Neural cell (in vitro differentiated cells): ENCODE data around the gene PHACTR3.

ENCODE experiments used
- EP300 ChIP-seq: fragments of 450-650 bp; conservative IDR thresholded peaks from 2 replicates; pipeline ENCODE4 v1.6.1; 2014; ENCODE audit warnings: antibody characterized with exemption, mild to moderate bottlenecking, moderate library complexity; ENCODE audit not compliant: poor library complexity, severe bottlenecking
- EZH2 ChIP-seq: fragments of 200-600, 300-800 bp; shearing (Covaris generic), sonication (generic); IDR thresholded peaks from 2 replicates; pipeline ENCODE4 v1.6.1; 2014; ENCODE audit warnings: antibody characterized with exemption, low read length, borderline replicate concordance, mild to moderate bottlenecking; ENCODE audit not compliant: insufficient read depth, poor library complexity, severe bottlenecking
- POLR2AphosphoS5 ChIP-seq: IDR thresholded peaks from 2 replicates; pipeline ENCODE4 v1.6.1; 2012
- RAD21 ChIP-seq: fragments of 450-650 bp; conservative IDR thresholded peaks from 2 replicates; pipeline ENCODE4 v1.6.1; 2014; ENCODE audit warnings: antibody characterized with exemption, mild to moderate bottlenecking, moderate library complexity
- SMC3 ChIP-seq: fragments of 450-650 bp; conservative IDR thresholded peaks from 2 replicates; pipeline ENCODE4 v1.6.1; 2014; ENCODE audit warnings: antibody characterized with exemption, mild to moderate bottlenecking, moderate library complexity; ENCODE audit not compliant: poor library complexity
- TAF1 ChIP-seq: IDR thresholded peaks from 2 replicates; pipeline ENCODE4 v1.6.1; 2012; ENCODE audit warnings: low read depth
- TF ChIP-seq, protein P1 (sequence below): IDR thresholded peaks from 2 replicates; pipeline ENCODE4 v1.6.1; 2012; ENCODE audit warnings: borderline replicate concordance
- TF ChIP-seq, protein P2 (sequence below): fragments of 450-650 bp; IDR thresholded peaks from 2 replicates; pipeline ENCODE4 v1.5.1; 2014; ENCODE audit warnings: antibody characterized with exemption, mild to moderate bottlenecking, moderate library complexity; ENCODE audit not compliant: poor library complexity, severe bottlenecking

DNA sequence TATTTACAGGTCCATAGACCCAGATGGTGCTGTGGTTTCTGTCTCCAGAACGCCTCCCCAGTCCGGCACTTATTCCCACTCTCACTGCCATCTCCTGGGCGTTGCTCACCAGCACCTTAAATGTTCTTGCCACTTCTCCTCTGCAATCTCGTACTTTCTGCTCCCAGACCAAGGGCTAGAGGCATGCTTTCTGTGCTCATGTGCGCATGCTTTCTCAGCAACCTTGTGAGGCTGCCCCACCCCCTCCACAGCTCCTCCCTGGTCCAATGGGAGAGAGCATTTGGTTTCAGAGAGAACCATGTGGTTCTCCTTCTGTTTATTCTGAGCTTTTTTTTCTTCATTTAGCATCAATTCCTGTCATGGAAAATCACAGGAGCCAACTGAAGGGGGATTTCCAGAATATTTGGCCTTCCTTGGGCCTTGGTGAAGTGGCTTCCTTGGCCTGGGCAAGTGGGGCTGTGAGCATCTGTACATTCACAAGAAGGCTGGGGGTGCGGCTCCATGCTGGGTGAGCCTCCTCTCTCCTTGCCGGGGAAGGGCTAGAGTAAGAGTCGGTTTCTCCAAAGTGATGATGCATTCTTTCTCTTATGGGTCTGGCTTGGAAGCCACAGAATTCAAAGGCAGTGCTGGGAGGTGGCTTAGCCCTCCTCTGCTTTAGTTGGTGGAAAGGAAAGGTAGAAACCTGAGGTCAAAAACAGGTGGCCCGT is 66.6 kb downstream of the PHACTR3 start:
- TF ChIP-seq, protein P1, sequence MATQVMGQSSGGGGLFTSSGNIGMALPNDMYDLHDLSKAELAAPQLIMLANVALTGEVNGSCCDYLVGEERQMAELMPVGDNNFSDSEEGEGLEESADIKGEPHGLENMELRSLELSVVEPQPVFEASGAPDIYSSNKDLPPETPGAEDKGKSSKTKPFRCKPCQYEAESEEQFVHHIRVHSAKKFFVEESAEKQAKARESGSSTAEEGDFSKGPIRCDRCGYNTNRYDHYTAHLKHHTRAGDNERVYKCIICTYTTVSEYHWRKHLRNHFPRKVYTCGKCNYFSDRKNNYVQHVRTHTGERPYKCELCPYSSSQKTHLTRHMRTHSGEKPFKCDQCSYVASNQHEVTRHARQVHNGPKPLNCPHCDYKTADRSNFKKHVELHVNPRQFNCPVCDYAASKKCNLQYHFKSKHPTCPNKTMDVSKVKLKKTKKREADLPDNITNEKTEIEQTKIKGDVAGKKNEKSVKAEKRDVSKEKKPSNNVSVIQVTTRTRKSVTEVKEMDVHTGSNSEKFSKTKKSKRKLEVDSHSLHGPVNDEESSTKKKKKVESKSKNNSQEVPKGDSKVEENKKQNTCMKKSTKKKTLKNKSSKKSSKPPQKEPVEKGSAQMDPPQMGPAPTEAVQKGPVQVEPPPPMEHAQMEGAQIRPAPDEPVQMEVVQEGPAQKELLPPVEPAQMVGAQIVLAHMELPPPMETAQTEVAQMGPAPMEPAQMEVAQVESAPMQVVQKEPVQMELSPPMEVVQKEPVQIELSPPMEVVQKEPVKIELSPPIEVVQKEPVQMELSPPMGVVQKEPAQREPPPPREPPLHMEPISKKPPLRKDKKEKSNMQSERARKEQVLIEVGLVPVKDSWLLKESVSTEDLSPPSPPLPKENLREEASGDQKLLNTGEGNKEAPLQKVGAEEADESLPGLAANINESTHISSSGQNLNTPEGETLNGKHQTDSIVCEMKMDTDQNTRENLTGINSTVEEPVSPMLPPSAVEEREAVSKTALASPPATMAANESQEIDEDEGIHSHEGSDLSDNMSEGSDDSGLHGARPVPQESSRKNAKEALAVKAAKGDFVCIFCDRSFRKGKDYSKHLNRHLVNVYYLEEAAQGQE: no peak
- TF ChIP-seq, protein P2, sequence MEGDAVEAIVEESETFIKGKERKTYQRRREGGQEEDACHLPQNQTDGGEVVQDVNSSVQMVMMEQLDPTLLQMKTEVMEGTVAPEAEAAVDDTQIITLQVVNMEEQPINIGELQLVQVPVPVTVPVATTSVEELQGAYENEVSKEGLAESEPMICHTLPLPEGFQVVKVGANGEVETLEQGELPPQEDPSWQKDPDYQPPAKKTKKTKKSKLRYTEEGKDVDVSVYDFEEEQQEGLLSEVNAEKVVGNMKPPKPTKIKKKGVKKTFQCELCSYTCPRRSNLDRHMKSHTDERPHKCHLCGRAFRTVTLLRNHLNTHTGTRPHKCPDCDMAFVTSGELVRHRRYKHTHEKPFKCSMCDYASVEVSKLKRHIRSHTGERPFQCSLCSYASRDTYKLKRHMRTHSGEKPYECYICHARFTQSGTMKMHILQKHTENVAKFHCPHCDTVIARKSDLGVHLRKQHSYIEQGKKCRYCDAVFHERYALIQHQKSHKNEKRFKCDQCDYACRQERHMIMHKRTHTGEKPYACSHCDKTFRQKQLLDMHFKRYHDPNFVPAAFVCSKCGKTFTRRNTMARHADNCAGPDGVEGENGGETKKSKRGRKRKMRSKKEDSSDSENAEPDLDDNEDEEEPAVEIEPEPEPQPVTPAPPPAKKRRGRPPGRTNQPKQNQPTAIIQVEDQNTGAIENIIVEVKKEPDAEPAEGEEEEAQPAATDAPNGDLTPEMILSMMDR: no peak
- TF ChIP-seq EZH2: no peak
- TF ChIP-seq RAD21: no peak
- TF ChIP-seq EP300: no peak
- no peak for TF ChIP-seq POLR2AphosphoS5
- TF ChIP-seq TAF1: no peak
- TF ChIP-seq SMC3: no peak
